Measurements from ENCODE around the gene UNCX.
"Not testable (repeated sequence)": the region's sequence is repeated elsewhere in the genome, so short reads cannot be mapped to it uniquely, and the experiment has no call there.

UNCX gene

GRCh38 chr7:1274876-1275375, 42.3 kb downstream of the UNCX start:
- FAIRE-seq: no peak
- DNase-seq (ENCODE audit: low spot score): no peak

GRCh38 chr7:1275451-1276381, 43.0 kb downstream of the UNCX start:
- FAIRE-seq (no peak), DNase-seq (ENCODE audit: low spot score) (no peak)

- FAIRE-seq (no peak), DNase-seq (ENCODE audit: low spot score) (no peak)
Observed at GRCh38 chr7:1276626-1277175, 44.0 kb downstream of the UNCX start.

- FAIRE-seq: no peak
- no peak for DNase-seq (ENCODE audit: low spot score)
Observed at GRCh38 chr7:1278543-1278942, 45.9 kb downstream of the UNCX start.

GRCh38 chr7:1279041-1279440, 46.4 kb downstream of the UNCX start:
- FAIRE-seq: no peak
- no peak for DNase-seq (ENCODE audit: low spot score)

DNA sequence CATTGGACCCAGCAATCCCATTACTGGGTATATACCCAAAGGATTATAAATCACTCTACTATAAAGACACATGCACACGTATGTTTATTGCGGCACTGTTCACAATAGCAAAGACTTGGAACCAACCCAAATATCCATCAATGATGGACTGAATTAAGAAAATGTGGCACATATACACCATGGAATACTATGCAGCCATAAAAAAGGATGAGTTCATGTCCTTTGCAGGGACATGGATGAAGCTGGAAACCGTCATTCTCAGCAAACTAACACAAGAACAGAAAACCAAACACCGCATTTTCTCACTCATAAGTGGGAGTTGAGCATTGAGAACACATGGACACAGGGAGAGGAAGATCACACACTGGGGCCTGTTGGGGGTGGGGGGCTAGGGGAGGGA, 47.2 kb downstream of the UNCX start:
- FAIRE-seq: not testable (repeated sequence)

GRCh38 chr7:1281068-1281467, 48.4 kb downstream of the UNCX start:
- no peak for DNase-seq (ENCODE audit: low spot score)
- no peak for FAIRE-seq

More for the DNA sequence above, 47.2 kb downstream of the UNCX start:
- not testable (repeated sequence) for DNase-seq (ENCODE audit: low spot score)

- DNase-seq (ENCODE audit: low spot score) (no peak), FAIRE-seq (no peak)
Observed at GRCh38 chr7:1282679-1283078, 50.0 kb downstream of the UNCX start.

GRCh38 chr7:1283337-1283736, 50.7 kb downstream of the UNCX start:
- no peak for DNase-seq (ENCODE audit: low spot score)

GRCh38 chr7:1283941-1284742, 51.5 kb downstream of the UNCX start:
- no peak for FAIRE-seq
- no peak for DNase-seq (ENCODE audit: low spot score)

More at GRCh38 chr7:1283337-1283736, 50.7 kb downstream of the UNCX start:
- no peak for FAIRE-seq

DNA sequence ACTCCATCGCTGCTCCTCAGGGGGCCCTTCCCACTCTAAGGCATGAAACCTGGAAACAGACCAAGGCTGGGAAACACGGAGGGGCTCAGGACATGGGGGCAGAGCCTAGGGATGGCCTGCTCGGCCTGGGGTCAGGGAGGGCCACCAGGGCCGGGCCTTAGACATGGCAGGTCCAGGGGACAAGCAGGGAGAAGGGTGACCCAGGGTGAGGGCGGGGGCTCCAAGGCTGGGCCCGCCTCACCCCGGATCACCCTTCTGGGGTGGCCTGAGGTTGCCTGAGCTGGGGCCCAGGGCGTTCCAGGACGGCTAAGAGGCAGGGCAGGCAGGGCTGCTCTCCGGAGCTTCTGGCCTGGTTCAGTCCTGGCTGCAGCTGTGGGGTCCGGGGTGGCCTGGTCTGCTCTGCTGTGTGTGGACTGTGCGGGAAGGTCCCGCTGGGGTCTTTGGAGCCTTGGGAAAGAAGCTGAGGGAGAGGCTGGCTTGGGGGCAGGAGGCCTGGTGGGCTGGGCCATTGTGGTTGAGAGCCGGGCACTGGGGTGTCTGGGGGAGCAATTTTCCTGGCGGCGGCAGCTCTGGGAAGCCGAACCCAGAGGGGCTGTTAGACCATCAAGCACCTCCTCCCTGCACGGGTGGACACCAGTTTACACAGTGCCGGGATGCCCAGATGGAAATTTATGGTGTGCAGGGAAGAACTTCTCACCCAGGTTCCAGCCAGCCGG, 52.2 kb downstream of the UNCX start:
- no peak for FAIRE-seq
- DNase-seq (ENCODE audit: low spot score): no peak

DNA sequence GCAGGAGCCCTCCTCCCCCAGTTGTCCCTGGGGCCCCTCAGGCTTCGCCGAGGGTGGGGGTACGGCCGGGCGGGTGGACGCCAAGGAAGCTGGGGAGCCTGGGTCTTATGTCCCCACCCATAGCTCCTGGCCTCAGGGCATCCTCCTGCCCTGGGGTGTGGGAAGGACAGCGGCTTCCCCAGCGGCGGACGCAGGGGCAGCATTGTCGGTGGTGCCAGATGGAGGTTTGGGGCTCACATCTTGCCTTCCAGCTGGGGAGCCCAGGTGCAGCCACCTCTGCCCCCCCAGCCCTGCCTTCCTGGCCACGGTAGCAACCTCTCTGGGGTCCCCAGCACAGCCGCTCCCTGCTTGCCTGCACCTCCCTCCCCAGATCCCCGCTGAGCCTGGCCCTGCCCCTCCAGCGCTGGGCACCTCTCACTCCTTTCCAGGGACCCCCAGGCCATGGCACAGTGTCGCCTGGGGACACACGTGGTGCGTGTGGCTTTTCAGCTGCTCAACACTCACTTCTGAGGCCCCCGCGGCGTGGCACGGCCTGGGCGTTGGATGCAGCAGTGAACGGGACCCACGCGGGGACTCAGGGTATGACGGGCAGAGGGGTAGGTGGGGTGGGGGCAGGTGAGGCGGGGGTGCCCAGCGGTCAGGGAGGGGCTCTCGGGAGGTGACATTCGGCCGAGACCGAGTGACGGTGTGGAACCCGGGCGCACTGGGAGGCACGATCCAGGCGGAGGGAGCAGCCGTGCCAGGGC, 53.1 kb downstream of the UNCX start:
- FAIRE-seq: no peak
- DNase-seq (ENCODE audit: low spot score): no peak
